Stimulated activated naive CD4-positive, alpha-beta T cell treated with Interleukin-2 at 50 U/mL for 16 hours (primary cell): ENCODE data around the gene OXLD1.
"Not testable (repeated sequence)": the region's sequence is repeated elsewhere in the genome, so short reads cannot be mapped to it uniquely, and the experiment has no call there.

Experiments used
- DNase-seq: peaks from one replicate; lab custom pipeline; 2025; lab: John Stamatoyannopoulos, UW

The OXLD1 gene

GRCh38 chr17:81652906-81653771 is 13.3 kb downstream of the OXLD1 start:
- no peak for DNase-seq

- no peak for DNase-seq
Observed at GRCh38 chr17:81651692-81652091, 14.7 kb downstream of the OXLD1 start.

GRCh38 chr17:81650951-81651350 is 15.5 kb downstream of the OXLD1 start:
- DNase-seq, result no peak

GRCh38 chr17:81648707-81649085 is 17.7 kb downstream of the OXLD1 start:
- DNase-seq, result no peak

GRCh38 chr17:81648013-81648706 is 18.2 kb downstream of the OXLD1 start:
- DNase-seq, result no peak

GRCh38 chr17:81647640-81648012 is 18.8 kb downstream of the OXLD1 start:
- no peak for DNase-seq

GRCh38 chr17:81646869-81647600 is 19.4 kb downstream of the OXLD1 start:
- DNase-seq, result no peak

GRCh38 chr17:81644976-81645952 is 21.1 kb downstream of the OXLD1 start:
- DNase-seq, result no peak

GRCh38 chr17:81644496-81644895 is 21.9 kb downstream of the OXLD1 start:
- no peak for DNase-seq

GRCh38 chr17:81641825-81642489 is 24.4 kb downstream of the OXLD1 start:
- no peak for DNase-seq

- DNase-seq, result no peak
Observed at GRCh38 chr17:81640011-81640410, 26.4 kb downstream of the OXLD1 start.

GRCh38 chr17:81638683-81639082 is 27.7 kb downstream of the OXLD1 start:
- no peak for DNase-seq

GRCh38 chr17:81636505-81637288 is 29.7 kb downstream of the OXLD1 start, which contains the start of the genes NPLOC4 and TSPAN10:
Gene NPLOC4, minus strand, starts transcription at chr17:81637112. Its CDS starts 182 bp downstream, at chr17:81636930.
Gene TSPAN10, plus strand, starts transcription at chr17:81637196. Its CDS starts 5,217 bp downstream, at chr17:81642413.
- peak; percentile 71 for DNase-seq

GRCh38 chr17:81635973-81636504 is 30.4 kb downstream of the OXLD1 start:
- no peak for DNase-seq

- no peak for DNase-seq
Observed at GRCh38 chr17:81635431-81635830, 31.0 kb downstream of the OXLD1 start.

GRCh38 chr17:81631482-81631881 is 34.9 kb downstream of the OXLD1 start:
- no peak for DNase-seq

- DNase-seq, result no peak
Observed at GRCh38 chr17:81630274-81630673, 36.1 kb downstream of the OXLD1 start.

GRCh38 chr17:81621494-81622130 is 44.8 kb downstream of the OXLD1 start:
- no peak for DNase-seq

- DNase-seq, result not testable (repeated sequence)
Observed at GRCh38 chr17:81618307-81618706, 48.1 kb downstream of the OXLD1 start.
